Bronchial epithelial cell (primary cell): ENCODE results near the gene C6orf58. TPM values are rescaled to one million over a fixed set of nuclear protein-coding genes. Genes with fewer than 3 reads are reported as not detected.

Experiments used
- DNase-seq: peaks from one replicate; pipeline ENCODE4 v3.0.0-alpha.2; 2010; ENCODE audit warnings: low read depth
- FAIRE-seq: peaks from 2 replicates; lab custom pipeline; 2011; peaks lifted over from hg19 to GRCh38; lab: Jason Lieb, UNC
- H3K27me3 ChIP-seq: 2 replicates; pipeline ENCODE4 v1.5.1; 2011; ENCODE audit warnings: low read length; ENCODE audit not compliant: control insufficient read depth, insufficient read depth
- H3K36me3 ChIP-seq: 2 replicates; pipeline ENCODE4 v1.5.1; 2011; ENCODE audit warnings: low read length; ENCODE audit not compliant: control insufficient read depth, insufficient read depth
- H3K4me3 ChIP-seq: 2 replicates; pipeline ENCODE4 v1.5.1; 2011; ENCODE audit warnings: mild to moderate bottlenecking, low read depth, low read length, control low read depth
- total RNA-seq: library from RNA; depleted of rRNA; stranded (reverse); fragments of >200 nt; gene quantifications from 2 replicates; pipeline ENCODE4 v1.2.1, GENCODE V29; 2014
- TF ChIP-seq, protein P1 (sequence below): IDR thresholded peaks from 2 replicates; pipeline ENCODE4 v1.5.1; 2011; ENCODE audit warnings: mild to moderate bottlenecking, moderate library complexity, low read length, control low read depth, inconsistent platforms; ENCODE audit not compliant: insufficient read depth, severe bottlenecking

Gene C6orf58
- total RNA-seq, 1 donor from 2014 or later = not detected

DNA sequence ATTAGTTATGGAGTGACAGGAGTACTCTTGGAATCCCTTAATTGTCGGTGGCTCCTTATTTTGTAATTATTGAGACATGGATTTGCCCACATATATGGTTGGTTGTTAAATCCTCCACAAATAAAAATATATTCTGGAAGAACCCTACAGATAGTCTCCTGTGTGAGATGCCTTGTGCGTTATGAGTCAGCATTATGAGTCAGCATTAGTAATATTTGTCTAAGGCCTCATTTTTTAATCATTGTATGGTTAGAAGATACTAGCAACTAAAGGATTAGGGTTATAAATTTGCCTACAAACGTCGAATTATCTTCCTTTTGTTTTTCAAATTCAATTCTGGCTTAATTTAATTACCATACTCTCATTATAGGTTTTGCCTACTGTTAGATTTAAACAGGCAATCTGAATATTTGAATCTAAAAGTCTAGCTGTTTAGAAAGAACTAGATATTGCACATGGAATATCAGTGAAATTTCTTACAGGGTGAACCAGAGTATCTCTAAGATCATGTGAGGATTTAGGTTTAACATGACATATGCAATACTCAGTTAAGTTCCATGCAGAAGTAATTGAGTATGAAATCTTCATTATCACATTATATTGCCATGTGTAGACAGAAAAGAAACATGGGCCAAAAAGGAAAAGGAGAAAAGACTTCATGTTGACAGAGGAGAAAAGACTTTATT, 5.9 kb downstream of the C6orf58 start:
- no peak overlapping the region for H3K4me3 ChIP-seq
- TF ChIP-seq, protein P1, sequence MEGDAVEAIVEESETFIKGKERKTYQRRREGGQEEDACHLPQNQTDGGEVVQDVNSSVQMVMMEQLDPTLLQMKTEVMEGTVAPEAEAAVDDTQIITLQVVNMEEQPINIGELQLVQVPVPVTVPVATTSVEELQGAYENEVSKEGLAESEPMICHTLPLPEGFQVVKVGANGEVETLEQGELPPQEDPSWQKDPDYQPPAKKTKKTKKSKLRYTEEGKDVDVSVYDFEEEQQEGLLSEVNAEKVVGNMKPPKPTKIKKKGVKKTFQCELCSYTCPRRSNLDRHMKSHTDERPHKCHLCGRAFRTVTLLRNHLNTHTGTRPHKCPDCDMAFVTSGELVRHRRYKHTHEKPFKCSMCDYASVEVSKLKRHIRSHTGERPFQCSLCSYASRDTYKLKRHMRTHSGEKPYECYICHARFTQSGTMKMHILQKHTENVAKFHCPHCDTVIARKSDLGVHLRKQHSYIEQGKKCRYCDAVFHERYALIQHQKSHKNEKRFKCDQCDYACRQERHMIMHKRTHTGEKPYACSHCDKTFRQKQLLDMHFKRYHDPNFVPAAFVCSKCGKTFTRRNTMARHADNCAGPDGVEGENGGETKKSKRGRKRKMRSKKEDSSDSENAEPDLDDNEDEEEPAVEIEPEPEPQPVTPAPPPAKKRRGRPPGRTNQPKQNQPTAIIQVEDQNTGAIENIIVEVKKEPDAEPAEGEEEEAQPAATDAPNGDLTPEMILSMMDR = no peak
- DNase-seq (peak; percentile 94), FAIRE-seq (no peak)
- H3K27me3 ChIP-seq = no peaks in the 10 kb centered on the region
- H3K36me3 ChIP-seq = no peaks in the 10 kb centered on the region

DNA sequence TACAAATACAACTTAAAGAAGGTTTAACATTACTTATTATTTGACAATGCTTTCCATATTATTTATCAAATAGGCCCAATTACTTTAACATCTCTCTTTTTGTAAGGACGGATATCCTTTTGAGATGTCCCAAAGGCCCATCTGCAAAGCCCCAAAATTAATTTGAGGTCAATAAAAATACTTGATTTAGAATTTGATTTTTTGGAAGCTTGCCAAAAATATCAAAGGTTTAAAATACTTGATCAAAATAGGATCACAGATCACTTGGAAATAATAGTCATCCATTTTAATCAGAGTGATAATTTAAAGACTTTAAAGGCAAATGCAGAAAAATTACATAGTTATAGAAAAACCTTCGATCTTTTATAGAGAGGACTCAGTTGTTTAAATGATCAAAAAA, 8.1 kb downstream of the C6orf58 start:
- FAIRE-seq = no peak
- Histone ChIP-seq H3K27me3 (no peaks in the 10 kb centered on the region), H3K36me3 (no peaks in the 10 kb centered on the region), H3K4me3 (no peak overlapping the region)
- DNase-seq = no peak
- TF ChIP-seq, protein P1 = no peak

DNA sequence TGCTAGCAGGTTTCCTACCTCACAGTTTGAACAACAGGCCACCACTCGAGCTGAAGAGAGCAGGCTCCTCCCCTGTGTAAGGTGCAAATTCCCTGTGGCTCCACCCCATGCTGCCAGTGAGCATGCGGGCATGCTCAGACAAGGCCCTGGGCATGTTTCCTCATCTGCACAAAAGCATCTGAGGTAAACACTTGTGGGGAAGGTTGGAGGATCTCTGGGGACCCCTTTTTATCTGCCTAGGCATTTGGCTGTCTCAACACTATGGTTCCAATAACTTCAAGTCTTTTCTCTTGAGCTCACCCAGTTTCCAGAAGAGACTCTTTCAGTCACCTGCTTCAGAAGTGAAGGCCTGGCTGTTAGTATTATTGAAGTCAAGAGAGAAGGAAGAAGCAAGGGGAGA, 9.4 kb downstream of the C6orf58 start:
- TF ChIP-seq, protein P1 = no peak
- Histone ChIP-seq H3K4me3 (no peak overlapping the region), H3K27me3 (no peaks in the 10 kb centered on the region), H3K36me3 (no peaks in the 10 kb centered on the region)
- peak; percentile 73 for DNase-seq
- peak; percentile 50 for FAIRE-seq

DNA sequence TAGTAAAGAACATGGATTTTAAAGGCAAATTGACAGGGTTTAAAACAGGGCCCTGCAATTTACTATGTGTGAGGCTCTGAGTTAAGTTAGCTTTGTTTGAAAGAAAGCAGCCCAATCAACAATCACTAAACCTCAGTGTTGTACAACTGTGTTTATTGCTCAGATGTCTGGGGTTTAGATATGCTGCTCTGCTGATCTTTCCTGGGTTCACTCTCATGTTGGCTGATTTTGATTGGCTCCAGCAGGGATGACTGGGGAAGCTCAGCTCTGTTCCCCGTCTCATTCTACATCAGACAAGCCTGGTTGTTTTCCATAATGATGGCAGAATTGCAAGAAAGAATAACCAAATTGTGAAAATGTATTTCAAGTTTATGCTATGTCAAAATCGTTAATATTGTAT, 10.9 kb downstream of the C6orf58 start:
- DNase-seq (no peak), FAIRE-seq (no peak)
- H3K36me3 ChIP-seq = no peaks in the 10 kb centered on the region
- TF ChIP-seq, protein P1 = no peak
- H3K27me3 ChIP-seq = no peaks in the 10 kb centered on the region
- H3K4me3 ChIP-seq = no peak overlapping the region

DNA sequence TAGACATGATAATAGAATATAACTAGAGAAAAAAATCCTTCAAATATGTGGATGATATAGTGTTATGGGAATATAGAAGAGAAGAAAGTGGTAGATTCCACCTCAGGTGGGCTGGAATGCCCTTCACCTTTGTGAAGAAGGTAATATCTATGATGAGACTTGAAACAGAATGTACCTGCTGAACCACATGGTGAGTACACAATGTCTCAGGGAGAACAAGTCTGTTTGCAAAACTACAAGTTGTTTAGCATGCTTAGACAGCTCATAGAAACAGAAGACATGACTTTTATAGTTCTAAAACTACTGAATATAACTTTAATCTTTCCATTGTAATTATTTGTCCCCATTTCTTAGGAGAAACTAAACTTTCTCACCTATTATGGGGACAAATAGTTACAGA, 12.2 kb downstream of the C6orf58 start:
- no peaks in the 10 kb centered on the region for H3K27me3 ChIP-seq
- TF ChIP-seq, protein P1 = no peak
- H3K36me3 ChIP-seq = no peaks in the 10 kb centered on the region
- H3K4me3 ChIP-seq = no peak overlapping the region
- FAIRE-seq (no peak), DNase-seq (peak; percentile 44)

DNA sequence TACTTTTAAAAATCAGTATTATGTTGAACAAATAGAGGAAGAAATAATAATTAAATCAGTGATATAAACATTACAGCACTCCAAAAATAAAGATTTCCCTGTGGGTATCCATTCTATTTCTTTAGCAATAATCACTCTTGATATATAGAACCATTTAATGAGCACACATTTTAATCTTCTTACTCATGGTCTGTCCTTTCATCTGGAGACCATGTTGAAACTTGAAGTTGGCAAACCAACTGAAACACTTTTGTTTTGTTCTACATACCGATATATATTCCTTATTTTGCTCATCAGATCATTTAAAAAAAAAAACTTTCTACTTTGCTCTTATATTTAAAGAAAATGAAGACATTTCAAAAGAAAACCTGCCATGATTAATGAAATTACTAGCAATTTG, 13.4 kb downstream of the C6orf58 start:
- FAIRE-seq (no peak), DNase-seq (peak; percentile 80)
- Histone ChIP-seq H3K27me3 (no peaks in the 10 kb centered on the region), H3K4me3 (no peak overlapping the region), H3K36me3 (no peaks in the 10 kb centered on the region)
- TF ChIP-seq, protein P1 = no peak
